Measurements from ENCODE around the gene TH. TPM values are rescaled to one million over a fixed set of nuclear protein-coding genes. Genes with fewer than 3 reads are reported as not detected.

TH gene
- polyA plus RNA-seq, 12 donors, result 0.10 to 1.3 (median 0.51) TPM; not detected in 4

GRCh38 chr11:2160736-2161259, 10.8 kb downstream of the TH start, which contains the start of gene INS:
Gene INS, minus strand, starts transcription at chr11:2161209. Its CDS starts 238 bp downstream, at chr11:2160971.
- no peak for DNase-seq

GRCh38 chr11:2159536-2160413, 11.8 kb downstream of the TH start:
- no peak for DNase-seq

GRCh38 chr11:2158966-2159365, 12.6 kb downstream of the TH start:
- no peak for DNase-seq

GRCh38 chr11:2158296-2158737, 13.3 kb downstream of the TH start:
- no peak for DNase-seq

GRCh38 chr11:2157294-2158040, 14.1 kb downstream of the TH start:
- no peak for DNase-seq

GRCh38 chr11:2156416-2157182, 15.0 kb downstream of the TH start:
- DNase-seq, result no peak

GRCh38 chr11:2155511-2155910, 16.1 kb downstream of the TH start:
- no peak for DNase-seq

GRCh38 chr11:2154889-2155288, 16.7 kb downstream of the TH start:
- DNase-seq, result no peak

GRCh38 chr11:2154195-2154585, 17.4 kb downstream of the TH start:
- DNase-seq, result no peak

GRCh38 chr11:2153581-2154194, 17.9 kb downstream of the TH start:
- DNase-seq, result no peak

- peak; percentile 81 for DNase-seq
These were observed 19.9 kb downstream of the TH start for GRCh38 chr11:2151500-2152257.

GRCh38 chr11:2149864-2150847, 21.5 kb downstream of the TH start:
- no peak for DNase-seq

- no peak for DNase-seq
These were observed 22.2 kb downstream of the TH start for GRCh38 chr11:2149460-2149859.

GRCh38 chr11:2148595-2148994, 23.0 kb downstream of the TH start:
- DNase-seq, result no peak

- DNase-seq, result no peak
These were observed 24.2 kb downstream of the TH start for GRCh38 chr11:2147391-2147790.

GRCh38 chr11:2146051-2146450, 25.6 kb downstream of the TH start:
- no peak for DNase-seq

GRCh38 chr11:2144544-2145248, 26.9 kb downstream of the TH start:
- DNase-seq, result no peak

GRCh38 chr11:2143799-2144543, 27.6 kb downstream of the TH start:
- DNase-seq, result no peak
